GM19328 (cell line): Measurements from ENCODE around the gene PACRGL.
"Not testable (repeated sequence)": the region's sequence is repeated elsewhere in the genome, so short reads cannot be mapped to it uniquely, and the experiment has no call there.

Source experiments
- ATAC-seq: cut with Tn5 transposase; IDR thresholded peaks from one replicate; pipeline ENCODE4 v1.9.1; 2021; ENCODE audit warnings: mild to moderate bottlenecking, moderate library complexity; ENCODE audit not compliant: unreplicated experiment

The PACRGL gene

GRCh38 chr4:20723019-20723418 lies 22.8 kb downstream of the PACRGL start:
- no peak for ATAC-seq

GRCh38 chr4:20723463-20723862 lies 23.2 kb downstream of the PACRGL start:
- ATAC-seq, result no peak

DNA sequence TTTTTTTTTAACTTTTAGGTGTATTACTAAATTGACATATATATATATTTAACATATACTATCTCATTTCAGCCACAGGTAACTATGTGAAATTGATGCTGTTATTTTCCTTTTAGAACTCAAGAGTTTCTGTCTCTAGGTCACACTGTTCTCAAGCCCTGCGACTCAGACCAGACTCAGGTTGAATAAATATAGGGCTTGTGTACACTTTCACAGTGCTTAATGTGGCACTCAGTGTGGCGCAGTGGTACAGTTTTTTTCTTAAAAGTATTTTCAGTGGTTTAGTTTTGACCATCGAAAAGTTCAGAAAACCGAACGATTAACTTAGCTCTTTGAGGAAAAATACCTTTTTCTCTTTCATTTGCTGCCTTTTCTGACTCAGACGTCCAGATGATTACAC lies 24.7 kb downstream of the PACRGL start:
- ATAC-seq, result no peak

GRCh38 chr4:20735931-20736330 lies 35.7 kb downstream of the PACRGL start:
- ATAC-seq, result no peak

- ATAC-seq, result not testable (repeated sequence)
These were observed 45.7 kb downstream of the PACRGL start for GRCh38 chr4:20746000-20746399.

- no peak for ATAC-seq
These were observed 52.4 kb downstream of the PACRGL start for GRCh38 chr4:20752641-20753040.

GRCh38 chr4:20754036-20754435 lies 53.8 kb downstream of the PACRGL start:
- no peak for ATAC-seq

DNA sequence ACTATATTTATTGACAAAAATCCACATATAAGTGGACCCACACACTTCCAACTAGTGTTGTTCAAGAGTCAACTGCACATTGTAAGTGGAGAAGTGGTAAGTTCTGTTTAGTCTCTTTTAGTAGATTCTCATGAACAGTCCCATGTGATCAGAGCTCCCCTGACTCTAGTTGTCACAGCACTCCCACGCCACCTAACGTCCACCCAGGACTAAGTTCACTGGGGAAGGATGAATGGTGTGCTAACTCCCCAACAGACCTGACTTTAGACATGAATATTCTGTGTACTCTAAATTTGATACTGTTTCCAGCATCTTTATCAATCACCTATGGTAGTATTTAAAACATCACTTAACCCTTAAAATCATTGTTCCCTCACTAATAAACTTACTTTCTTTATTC lies 59.8 kb downstream of the PACRGL start:
- ATAC-seq, result no peak

- no peak for ATAC-seq
These were observed 61.1 kb downstream of the PACRGL start for GRCh38 chr4:20761382-20761781.

GRCh38 chr4:20761826-20762225 lies 61.6 kb downstream of the PACRGL start:
- no peak for ATAC-seq

DNA sequence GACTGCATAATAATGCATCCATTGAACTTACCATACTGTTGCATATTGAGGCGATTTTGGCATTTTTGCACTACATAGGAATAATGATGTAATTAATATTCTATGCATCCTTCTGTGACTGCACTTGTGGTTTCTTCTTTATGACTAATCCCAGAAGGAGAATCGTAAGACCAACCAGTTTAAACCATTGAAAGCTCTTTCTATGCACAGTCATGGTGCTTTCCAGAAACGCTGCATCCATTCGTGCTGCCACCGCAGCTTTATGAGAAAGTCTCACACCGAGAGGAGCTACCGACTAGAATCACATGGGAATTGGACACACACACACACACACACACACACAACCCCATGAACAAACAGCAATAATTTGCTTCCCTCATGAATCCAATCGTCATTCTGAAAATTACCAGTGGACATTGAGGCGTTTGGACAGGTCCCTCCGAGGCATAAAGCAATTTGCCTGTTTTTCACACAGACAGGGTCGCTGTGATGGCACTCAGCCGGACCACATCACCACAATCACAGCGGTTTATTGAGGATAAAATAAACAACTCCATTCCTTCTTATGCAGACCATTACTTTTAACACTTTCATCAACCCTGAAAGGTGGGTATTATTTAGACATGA lies 64.2 kb downstream of the PACRGL start:
- ATAC-seq, result no peak

GRCh38 chr4:20773144-20773997 lies 73.1 kb downstream of the PACRGL start:
- peak; percentile 85 for ATAC-seq

DNA sequence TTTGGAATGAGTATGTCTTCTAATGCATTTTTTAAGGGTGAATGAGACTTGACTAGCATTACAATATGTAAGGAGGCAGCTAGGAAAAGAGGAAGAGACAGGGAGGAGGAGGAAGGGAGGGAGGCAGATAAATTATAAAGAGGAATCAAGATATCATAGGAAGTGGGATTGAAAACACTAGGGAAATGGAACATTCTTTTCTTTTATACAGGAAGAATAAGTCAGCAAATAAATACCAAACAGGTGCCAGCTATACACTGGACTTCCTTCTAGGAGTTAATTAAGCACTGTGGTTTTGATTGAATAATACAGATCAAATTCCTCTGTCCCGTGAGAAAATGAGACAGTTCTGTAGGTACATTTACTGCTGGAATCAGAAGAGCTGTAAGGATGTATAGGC lies 78.6 kb downstream of the PACRGL start:
- no peak for ATAC-seq

- not testable (repeated sequence) for ATAC-seq
These were observed 82.9 kb downstream of the PACRGL start for GRCh38 chr4:20783134-20783533.

- ATAC-seq, result no peak
These were observed 87.8 kb downstream of the PACRGL start for GRCh38 chr4:20787940-20788665.
